ENCODE data around the gene RASL10A.
"Not testable (repeated sequence)": the region's sequence is repeated elsewhere in the genome, so short reads cannot be mapped to it uniquely, and the experiment has no call there.

The RASL10A gene

GRCh38 chr22:29351891-29352290, 36.4 kb upstream of the RASL10A start:
- H3K27me3 Mint-ChIP-seq (ENCODE audit: low read depth): no peaks in the 10 kb centered on the region
- no peak overlapping the region for H3K27ac Mint-ChIP-seq
- H3K4me1 Mint-ChIP-seq: peaks cover 12% of the 10 kb centered on the region
- no peaks in the 10 kb centered on the region for H3K9me3 Mint-ChIP-seq
- no peak overlapping the region for H3K4me3 Mint-ChIP-seq
- H3K36me3 Mint-ChIP-seq (ENCODE audit: low read depth): peaks cover 40% of the 10 kb centered on the region
- TF ChIP-seq CTCF (IDR thresholded peaks at IDR 0.05; ENCODE audit: unreplicated experiment in 3 of 3): no peak

- TF ChIP-seq CTCF (IDR thresholded peaks at IDR 0.05; ENCODE audit: unreplicated experiment in 3 of 3): no peak
- Mint-ChIP-seq H3K4me3 (no peak overlapping the region), H3K27ac (no peak overlapping the region), H3K36me3 (ENCODE audit: low read depth) (peaks cover 46% of the 10 kb centered on the region), H3K27me3 (ENCODE audit: low read depth) (no peaks in the 10 kb centered on the region), H3K9me3 (no peaks in the 10 kb centered on the region), H3K4me1 (peaks cover 21% of the 10 kb centered on the region)
These were observed 35.5 kb upstream of the RASL10A start for GRCh38 chr22:29351042-29351441.

- TF ChIP-seq CTCF (IDR thresholded peaks at IDR 0.05; ENCODE audit: unreplicated experiment in 3 of 3): no peak
- Mint-ChIP-seq H3K36me3 (ENCODE audit: low read depth) (peaks cover 41% of the 10 kb centered on the region), H3K27ac (no peak overlapping the region), H3K4me1 (peaks cover 29% of the 10 kb centered on the region), H3K4me3 (no peak overlapping the region), H3K9me3 (no peaks in the 10 kb centered on the region), H3K27me3 (ENCODE audit: low read depth) (no peaks in the 10 kb centered on the region)
These were observed 33.5 kb upstream of the RASL10A start for GRCh38 chr22:29348956-29349355.

GRCh38 chr22:29348041-29348440, 32.5 kb upstream of the RASL10A start:
- TF ChIP-seq CTCF (IDR thresholded peaks at IDR 0.05; ENCODE audit: unreplicated experiment in 3 of 3): no peak
- H3K36me3 Mint-ChIP-seq (ENCODE audit: low read depth): peaks cover 40% of the 10 kb centered on the region
- no peak overlapping the region for H3K4me3 Mint-ChIP-seq
- no peak overlapping the region for H3K27ac Mint-ChIP-seq
- no peaks in the 10 kb centered on the region for H3K27me3 Mint-ChIP-seq (ENCODE audit: low read depth)
- no peaks in the 10 kb centered on the region for H3K9me3 Mint-ChIP-seq
- H3K4me1 Mint-ChIP-seq: peaks cover 25% of the 10 kb centered on the region

GRCh38 chr22:29346659-29347058, 31.2 kb upstream of the RASL10A start:
- Mint-ChIP-seq H3K4me3 (no peak overlapping the region), H3K36me3 (ENCODE audit: low read depth) (peaks cover 46% of the 10 kb centered on the region), H3K4me1 (peaks cover 21% of the 10 kb centered on the region), H3K27ac (no peak overlapping the region), H3K9me3 (no peaks in the 10 kb centered on the region), H3K27me3 (ENCODE audit: low read depth) (no peaks in the 10 kb centered on the region)
- no peak for TF ChIP-seq CTCF (IDR thresholded peaks at IDR 0.05; ENCODE audit: unreplicated experiment in 3 of 3)

GRCh38 chr22:29345932-29346331, 30.4 kb upstream of the RASL10A start:
- Mint-ChIP-seq H3K4me3 (no peak overlapping the region), H3K4me1 (peaks cover 21% of the 10 kb centered on the region), H3K36me3 (ENCODE audit: low read depth) (peaks cover 39% of the 10 kb centered on the region), H3K27ac (peak overlapping the region in 1 of 3 experiments; percentile 42), H3K9me3 (no peaks in the 10 kb centered on the region), H3K27me3 (ENCODE audit: low read depth) (no peaks in the 10 kb centered on the region)
- TF ChIP-seq CTCF (IDR thresholded peaks at IDR 0.05; ENCODE audit: unreplicated experiment in 3 of 3): no peak

GRCh38 chr22:29344889-29345288, 29.4 kb upstream of the RASL10A start:
- H3K9me3 Mint-ChIP-seq; H3K27ac Mint-ChIP-seq; H3K4me3 Mint-ChIP-seq; H3K27me3 Mint-ChIP-seq (ENCODE audit: low read depth): not testable (repeated sequence)
- Mint-ChIP-seq H3K36me3 (ENCODE audit: low read depth) (peaks cover 38% of the 10 kb centered on the region), H3K4me1 (peaks cover 21% of the 10 kb centered on the region)

Measured in nephron (organoid).